Smooth muscle cell (in vitro differentiated cells): ENCODE data around the gene FADS2. TPM values are rescaled to one million over a fixed set of nuclear protein-coding genes. Genes with fewer than 3 reads are reported as not detected.
A peak's percentile ranks its signal among the peaks of the same experiment; 100 is the strongest.

Source experiments
- DNase-seq: peaks from one replicate; lab custom pipeline; 2025; ENCODE audit not compliant: unreplicated experiment; lab: John Stamatoyannopoulos, UW
- H2AFZ ChIP-seq: fragments of 200-600 bp; sonication (generic); 2 replicates; pipeline ENCODE4 v1.6.0; 2016; ENCODE audit warnings: antibody characterized with exemption, low read depth, mild to moderate bottlenecking
- H3F3A ChIP-seq: fragments of 200-600 bp; sonication (generic); 2 replicates; pipeline ENCODE4 v1.6.0; 2017; ENCODE audit warnings: antibody characterized with exemption, low read depth
- H3K27ac ChIP-seq: fragments of 200-600 bp; sonication (generic); 2 replicates; pipeline ENCODE4 v1.5.1; 2016; ENCODE audit warnings: low read depth, mild to moderate bottlenecking
- H3K27me3 ChIP-seq: fragments of 200-600 bp; sonication (generic); 2 replicates; pipeline ENCODE4 v1.6.1; 2016; ENCODE audit warnings: low read depth, mild to moderate bottlenecking
- H3K36me3 ChIP-seq: fragments of 200-600 bp; sonication (generic); 2 replicates; pipeline ENCODE4 v1.5.1; 2016; ENCODE audit warnings: low read depth
- H3K4me1 ChIP-seq: fragments of 200-600 bp; sonication (generic); 2 replicates; pipeline ENCODE4 v1.5.1; 2016; ENCODE audit warnings: low read depth
- H3K4me2 ChIP-seq: fragments of 200-600 bp; sonication (generic); 2 replicates; pipeline ENCODE4 v1.6.0; 2016; ENCODE audit warnings: mild to moderate bottlenecking
- H3K4me3 ChIP-seq: fragments of 200-600 bp; sonication (generic); 2 replicates; pipeline ENCODE4 v1.5.1; 2016; ENCODE audit warnings: mild to moderate bottlenecking
- H3K79me2 ChIP-seq: fragments of 200-600 bp; sonication (generic); 2 replicates; pipeline ENCODE4 v1.6.0; 2016; ENCODE audit warnings: low read depth, mild to moderate bottlenecking
- H3K9ac ChIP-seq: fragments of 200-600 bp; sonication (generic); 2 replicates; pipeline ENCODE4 v1.6.0; 2016; ENCODE audit warnings: low read depth
- H3K9me3 ChIP-seq: fragments of 200-600 bp; sonication (generic); replicated peaks from 2 replicates; pipeline ENCODE4 v1.5.1; 2016; ENCODE audit warnings: low read depth
- H4K20me1 ChIP-seq: fragments of 200-600 bp; sonication (generic); 2 replicates; pipeline ENCODE4 v1.6.0; 2016; ENCODE audit warnings: low read depth
- CTCF ChIP-seq: fragments of 200-600 bp; sonication (generic); IDR thresholded peaks from 2 replicates; pipeline ENCODE4 v1.5.1; 2017; ENCODE audit warnings: borderline replicate concordance, mild to moderate bottlenecking, antibody characterized with exemption; ENCODE audit not compliant: insufficient read depth, poor library complexity, severe bottlenecking
- WGBS: methylation state at CpG from one replicate; pipeline ENCODE4 v1.1.7; 2016; ENCODE audit warnings: low lambda C conversion rate; 5-methylcytosine and 5-hydroxymethylcytosine counted together
- polyA plus RNA-seq: library from polyadenylated mRNA; unstranded; fragments of >200 nt; fragmentation: Nextera tagmentation; extraction: Ambion mirVana; gene quantifications from 2 replicates; pipeline ENCODE4 v1.2.1, GENCODE V29; 2016
- total RNA-seq: library from RNA; depleted of rRNA; stranded (reverse); fragments of >200 nt; gene quantifications from 2 replicates; pipeline ENCODE4 v1.2.3, GENCODE V29; 2014

The FADS2 gene
- total and polyA plus RNA-seq, 2 experiments from 2014 or later = 279 to 495 TPM

GRCh38 chr11:61833471-61833870 lies 5.4 kb downstream of the FADS2 start:
- H2AFZ ChIP-seq = no peak overlapping the region
- no peaks in the 10 kb centered on the region for H3K36me3 ChIP-seq
- H3K4me3 ChIP-seq = no peak overlapping the region
- H3K27me3 ChIP-seq = no peaks in the 10 kb centered on the region
- H3K9ac ChIP-seq = no peak overlapping the region
- H4K20me1 ChIP-seq = peaks cover 97% of the 10 kb centered on the region
- H3K4me2 ChIP-seq = no peak overlapping the region
- H3K27ac ChIP-seq = peak overlapping the region; percentile 68
- no peaks in the 10 kb centered on the region for H3K9me3 ChIP-seq
- peaks cover 94% of the 10 kb centered on the region for H3K79me2 ChIP-seq
- peaks cover 27% of the 10 kb centered on the region for H3K4me1 ChIP-seq
- H3F3A ChIP-seq = peaks cover 33% of the 10 kb centered on the region
- WGBS = 87% methylated on average over 11 of the region's 11 CpGs
- no peak for TF ChIP-seq CTCF
- no peak for DNase-seq

- no peak for TF ChIP-seq CTCF
- no peak overlapping the region for H3K9ac ChIP-seq
- H3K27ac ChIP-seq = peak overlapping the region; percentile 68
- WGBS = 90% methylated on average over 12 of the region's 12 CpGs
- H3K4me3 ChIP-seq = no peak overlapping the region
- peaks cover 93% of the 10 kb centered on the region for H3K79me2 ChIP-seq
- H3F3A ChIP-seq = peaks cover 33% of the 10 kb centered on the region
- no peak for DNase-seq
- no peaks in the 10 kb centered on the region for H3K36me3 ChIP-seq
- H2AFZ ChIP-seq = no peak overlapping the region
- peak overlapping the region; percentile 76 for H3K4me2 ChIP-seq
- H3K9me3 ChIP-seq = no peaks in the 10 kb centered on the region
- peaks cover 100% of the 10 kb centered on the region for H4K20me1 ChIP-seq
- H3K4me1 ChIP-seq = peaks cover 27% of the 10 kb centered on the region
- H3K27me3 ChIP-seq = no peaks in the 10 kb centered on the region
Observed at GRCh38 chr11:61833926-61834277, 5.8 kb downstream of the FADS2 start.

- WGBS = 46% methylated on average over 11 of the region's 12 CpGs
Observed at GRCh38 chr11:61834278-61835048, 6.4 kb downstream of the FADS2 start.

More at GRCh38 chr11:61834278-61835048, 6.4 kb downstream of the FADS2 start:
- no peak overlapping the region for H2AFZ ChIP-seq
- TF ChIP-seq CTCF = no peak
- H3K4me3 ChIP-seq = no peak overlapping the region
- H3K36me3 ChIP-seq = no peaks in the 10 kb centered on the region
- no peak overlapping the region for H3K9ac ChIP-seq
- H3K4me2 ChIP-seq = peak overlapping the region; percentile 76
- H3K27ac ChIP-seq = peak overlapping the region; percentile 68
- H4K20me1 ChIP-seq = peaks cover 98% of the 10 kb centered on the region
- H3F3A ChIP-seq = peaks cover 33% of the 10 kb centered on the region
- peaks cover 27% of the 10 kb centered on the region for H3K4me1 ChIP-seq
- no peaks in the 10 kb centered on the region for H3K9me3 ChIP-seq
- peaks cover 92% of the 10 kb centered on the region for H3K79me2 ChIP-seq
- no peak for DNase-seq
- H3K27me3 ChIP-seq = no peaks in the 10 kb centered on the region
